GM18502 (cell line): Measurements from ENCODE around the gene TMCC2.
"Not testable (repeated sequence)": the region's sequence is repeated elsewhere in the genome, so short reads cannot be mapped to it uniquely, and the experiment has no call there.

Experiments used
- ATAC-seq: cut with Tn5 transposase; IDR thresholded peaks from one replicate; pipeline ENCODE4 v1.9.1; 2021; ENCODE audit warnings: mild to moderate bottlenecking; ENCODE audit not compliant: unreplicated experiment, poor library complexity

The TMCC2 gene, protein sequence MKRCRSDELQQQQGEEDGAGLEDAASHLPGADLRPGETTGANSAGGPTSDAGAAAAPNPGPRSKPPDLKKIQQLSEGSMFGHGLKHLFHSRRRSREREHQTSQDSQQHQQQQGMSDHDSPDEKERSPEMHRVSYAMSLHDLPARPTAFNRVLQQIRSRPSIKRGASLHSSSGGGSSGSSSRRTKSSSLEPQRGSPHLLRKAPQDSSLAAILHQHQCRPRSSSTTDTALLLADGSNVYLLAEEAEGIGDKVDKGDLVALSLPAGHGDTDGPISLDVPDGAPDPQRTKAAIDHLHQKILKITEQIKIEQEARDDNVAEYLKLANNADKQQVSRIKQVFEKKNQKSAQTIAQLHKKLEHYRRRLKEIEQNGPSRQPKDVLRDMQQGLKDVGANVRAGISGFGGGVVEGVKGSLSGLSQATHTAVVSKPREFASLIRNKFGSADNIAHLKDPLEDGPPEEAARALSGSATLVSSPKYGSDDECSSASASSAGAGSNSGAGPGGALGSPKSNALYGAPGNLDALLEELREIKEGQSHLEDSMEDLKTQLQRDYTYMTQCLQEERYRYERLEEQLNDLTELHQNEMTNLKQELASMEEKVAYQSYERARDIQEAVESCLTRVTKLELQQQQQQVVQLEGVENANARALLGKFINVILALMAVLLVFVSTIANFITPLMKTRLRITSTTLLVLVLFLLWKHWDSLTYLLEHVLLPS

GRCh38 chr1:205227584-205228013 is at the start of gene TMCC2:
TMCC2 (plus strand) TSS chr1:205227946; CDS start chr1:205228565, 619 bp downstream.
- ATAC-seq = peak; percentile 82

- ATAC-seq = no peak
These were observed 47.9 kb upstream of the TMCC2 start for GRCh38 chr1:205179842-205180241.

- ATAC-seq = not testable (repeated sequence)
These were observed 47.4 kb upstream of the TMCC2 start for GRCh38 chr1:205180331-205180730.

DNA sequence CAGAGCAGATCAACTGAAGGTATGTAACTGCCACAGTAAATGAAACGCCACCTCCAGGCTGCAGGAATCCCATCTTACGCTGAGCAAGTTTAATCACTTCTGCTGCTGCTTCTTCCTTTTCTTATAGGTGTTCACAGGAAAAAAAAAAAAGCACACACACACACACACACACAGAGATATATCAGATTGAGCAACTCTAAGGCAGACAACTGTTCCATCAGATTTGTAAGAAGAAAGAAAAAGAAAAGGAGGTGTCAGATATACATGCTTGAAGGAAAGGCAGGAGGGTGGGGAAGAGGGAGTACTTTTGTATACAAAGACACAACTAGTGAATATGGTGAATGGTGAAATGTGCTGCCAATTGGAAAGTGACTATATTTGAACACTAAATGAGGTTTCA is 44.8 kb upstream of the TMCC2 start:
- no peak for ATAC-seq

GRCh38 chr1:205183676-205184335 is 43.9 kb upstream of the TMCC2 start:
- ATAC-seq = no peak

DNA sequence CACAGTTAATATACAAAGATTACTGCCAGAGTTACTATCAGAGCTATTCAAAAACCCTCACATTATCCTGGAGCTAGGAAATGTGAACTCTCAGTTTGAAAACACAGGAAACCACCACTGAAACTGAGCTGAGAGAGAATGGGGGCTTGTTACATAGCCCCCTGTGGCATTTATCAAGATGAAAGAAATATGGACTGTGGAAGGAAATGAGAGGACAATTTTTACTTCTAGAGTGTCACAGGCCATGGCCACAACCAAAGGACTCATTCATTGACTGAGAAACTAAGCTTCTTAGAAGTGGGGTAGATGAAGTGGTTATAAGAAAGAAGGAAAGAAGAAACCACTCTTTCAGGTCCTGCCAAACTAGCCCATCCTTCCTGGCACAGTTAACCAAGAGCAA is 41.6 kb upstream of the TMCC2 start:
- no peak for ATAC-seq

DNA sequence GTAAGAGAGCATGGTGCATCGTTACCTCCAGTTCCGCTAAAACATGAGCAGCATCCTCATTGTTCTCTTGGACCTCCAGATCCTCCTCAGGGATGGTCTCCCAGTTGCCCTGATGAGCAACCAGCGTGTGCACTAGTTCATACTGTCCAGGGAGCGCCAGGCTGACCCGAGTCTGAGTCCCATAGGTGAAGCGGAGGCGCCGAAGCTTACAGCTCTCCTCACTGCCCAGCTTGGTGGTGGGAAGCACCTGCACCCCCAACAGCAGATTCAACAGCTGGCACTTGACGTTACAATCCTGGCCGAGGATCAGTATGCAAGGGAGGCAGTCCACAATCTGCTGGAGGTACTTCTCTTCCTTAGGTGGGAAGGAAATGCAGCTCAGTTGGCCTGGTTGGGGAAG is 40.3 kb upstream of the TMCC2 start:
- ATAC-seq = no peak

DNA sequence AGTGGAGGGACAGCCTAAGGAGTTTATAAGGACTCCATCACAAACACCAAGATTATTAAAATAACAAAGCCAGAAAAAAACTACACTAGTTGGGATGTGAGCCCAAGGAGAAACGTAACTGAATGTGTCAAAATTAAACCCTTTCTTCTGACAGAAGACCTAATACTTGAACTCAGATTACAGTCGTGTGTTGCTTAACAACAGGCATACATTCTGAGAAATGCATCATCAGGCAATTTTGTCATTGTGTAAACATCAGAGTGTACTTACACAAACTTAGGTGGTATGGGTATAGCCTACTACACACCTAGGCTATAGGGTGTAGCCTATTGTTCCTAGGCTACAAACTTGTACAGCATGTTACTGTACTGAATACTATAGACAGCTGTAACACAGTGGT is 39.6 kb upstream of the TMCC2 start:
- no peak for ATAC-seq

GRCh38 chr1:205188596-205188995 is 39.1 kb upstream of the TMCC2 start:
- ATAC-seq = no peak

DNA sequence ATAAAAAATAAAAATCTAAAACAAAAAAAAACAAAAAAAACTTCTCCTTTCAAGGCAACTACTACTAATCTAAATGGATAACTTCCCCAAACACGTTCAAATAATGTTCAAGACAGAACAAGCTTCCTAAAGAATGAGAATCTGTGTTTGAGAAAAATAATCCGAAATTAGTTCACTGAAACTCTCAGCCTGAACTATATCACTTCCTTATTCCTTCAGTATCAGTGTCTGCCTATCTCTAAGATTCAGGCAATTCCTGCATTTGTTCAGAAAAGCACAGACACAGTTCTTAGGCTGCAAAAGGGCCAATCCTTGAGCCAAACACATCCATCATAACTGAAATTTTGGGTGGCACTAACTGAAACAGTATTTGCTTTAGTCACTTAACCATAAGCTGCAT is 38.6 kb upstream of the TMCC2 start:
- ATAC-seq = no peak

DNA sequence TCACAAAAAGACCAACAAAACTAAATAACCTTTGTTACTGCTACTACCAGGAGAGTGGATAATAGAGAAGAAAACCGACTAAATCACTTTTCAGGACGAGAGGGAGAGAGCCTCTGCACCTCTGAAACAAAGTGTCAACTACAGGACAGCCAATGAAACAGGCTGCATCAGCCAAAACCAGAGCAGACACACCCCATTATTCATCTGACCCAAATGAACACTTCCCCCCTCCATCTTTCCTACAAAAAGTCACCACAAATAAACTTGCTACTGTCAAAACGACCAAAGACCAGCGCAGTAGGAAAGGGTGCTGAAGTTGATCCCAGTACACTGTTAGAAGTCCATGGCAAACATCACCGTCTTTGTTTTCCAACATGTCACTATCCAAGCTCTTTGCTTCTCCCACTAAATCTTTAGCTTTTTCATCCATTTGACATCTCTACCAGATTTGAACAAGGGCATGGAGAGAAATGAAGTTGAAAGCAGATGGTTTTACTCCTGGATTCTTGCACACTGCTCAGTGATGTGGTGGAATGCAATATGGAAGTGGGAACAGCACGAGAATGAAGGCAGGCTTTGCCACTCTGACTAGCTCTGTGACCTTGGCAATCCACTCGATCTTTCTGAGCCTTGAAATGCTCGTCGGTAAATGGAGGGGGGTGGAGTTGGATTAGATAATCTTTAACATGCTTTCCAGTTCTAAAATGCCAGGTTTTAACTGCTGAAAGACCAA is 36.7 kb upstream of the TMCC2 start:
- no peak for ATAC-seq

DNA sequence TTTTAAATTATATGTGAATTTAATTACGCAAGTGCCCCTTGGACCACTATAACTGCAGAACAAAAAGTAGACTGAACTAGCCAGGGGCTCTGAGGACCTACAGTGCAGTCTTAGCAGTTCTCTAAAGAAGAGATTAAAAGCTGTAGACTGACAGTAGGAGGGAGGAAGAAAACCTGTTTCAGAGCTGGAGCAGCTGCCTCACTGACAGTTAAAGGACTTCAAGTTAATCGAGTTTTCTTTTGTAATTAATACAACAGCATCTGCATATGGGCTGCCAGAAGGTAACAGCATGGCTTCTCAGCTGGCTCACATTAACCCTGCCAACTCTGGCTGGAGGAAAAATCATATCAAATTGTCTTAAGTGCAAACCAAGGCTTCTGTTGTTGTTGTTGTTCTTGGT is 36.1 kb upstream of the TMCC2 start:
- ATAC-seq = no peak

DNA sequence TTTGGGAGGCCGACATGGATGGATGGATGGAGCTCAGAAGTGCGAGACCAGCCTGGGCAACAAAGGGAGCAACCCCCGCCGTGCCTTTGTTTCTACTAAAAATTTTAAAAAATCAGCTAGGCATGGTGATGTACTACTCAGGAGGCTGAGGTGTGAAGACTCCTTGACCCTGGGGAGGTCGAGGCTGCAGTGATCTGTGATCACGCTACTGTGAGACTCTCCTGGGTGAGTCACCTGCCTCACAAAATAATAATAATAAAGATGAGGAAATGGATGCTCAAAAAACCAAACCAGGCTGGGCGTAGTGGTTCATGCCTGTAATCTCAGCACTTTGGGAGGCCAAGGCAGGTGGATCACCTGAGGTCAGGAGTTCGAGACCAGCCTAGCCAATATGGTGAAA is 35.5 kb upstream of the TMCC2 start:
- ATAC-seq = no peak

GRCh38 chr1:205199090-205199930 is 28.4 kb upstream of the TMCC2 start:
- no peak for ATAC-seq

DNA sequence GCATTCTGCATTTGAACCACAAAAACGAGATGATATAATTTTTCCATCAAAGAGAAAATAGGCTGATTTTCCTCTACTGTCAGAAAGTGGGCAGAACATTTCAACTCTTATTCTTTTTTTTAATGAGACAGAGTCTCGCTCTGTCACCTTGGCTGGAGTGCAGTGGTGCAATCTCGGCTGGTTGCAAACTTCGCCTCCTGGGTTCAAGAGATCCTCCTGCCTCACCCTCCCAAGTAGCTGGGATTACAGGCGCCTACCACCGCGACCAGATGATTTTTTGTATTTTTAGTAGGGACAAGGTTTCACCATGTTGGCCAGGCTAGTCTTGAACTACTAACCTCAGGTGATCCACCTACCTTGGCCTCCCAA is 27.8 kb upstream of the TMCC2 start:
- ATAC-seq = no peak

DNA sequence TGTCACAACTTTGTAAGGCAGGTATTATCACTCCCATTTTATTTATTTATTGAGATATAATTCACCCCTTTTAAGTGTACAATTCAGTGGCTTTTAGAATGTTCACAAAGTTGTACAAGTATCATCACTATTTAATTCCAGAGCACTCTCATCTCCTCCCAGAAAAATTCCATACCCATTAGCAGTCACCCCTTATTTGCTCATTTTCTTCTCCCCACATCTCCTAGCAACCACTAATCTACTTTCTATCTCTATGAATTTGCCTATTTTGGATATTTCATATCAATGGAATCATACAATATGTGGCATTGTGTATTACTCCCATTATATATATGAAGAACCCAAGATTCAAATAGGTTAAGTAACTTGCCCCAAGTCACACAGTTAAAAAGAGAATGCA is 23.2 kb upstream of the TMCC2 start:
- ATAC-seq = no peak

- ATAC-seq = no peak
These were observed 22.7 kb upstream of the TMCC2 start for GRCh38 chr1:205205055-205205454.

GRCh38 chr1:205208811-205209210 is 18.9 kb upstream of the TMCC2 start:
- ATAC-seq = no peak

DNA sequence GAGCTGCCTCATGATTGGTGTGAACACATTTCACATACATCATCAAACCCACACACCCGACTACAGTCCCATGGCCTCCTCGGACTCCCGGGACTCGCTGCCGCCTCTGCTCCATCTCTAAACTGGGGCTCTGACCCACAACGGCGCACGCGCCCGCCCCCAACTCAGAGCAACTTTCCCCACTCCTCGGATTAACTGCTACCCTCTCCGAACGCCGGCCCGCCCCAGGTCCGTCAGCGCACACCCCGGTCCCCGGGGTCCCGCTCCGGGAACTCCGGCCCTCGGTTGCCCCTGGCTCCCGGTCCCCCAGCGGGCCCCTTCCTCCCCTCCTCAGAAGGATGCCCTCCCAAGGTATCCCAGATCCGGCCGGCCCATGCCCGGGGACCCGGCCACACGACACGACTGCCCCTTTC is 17.0 kb upstream of the TMCC2 start:
- ATAC-seq = no peak
